ENCODE measurements around the gene DTNBP1.

The DTNBP1 gene

GRCh38 chr6:15510121-15510520 is 152.7 kb downstream of the DTNBP1 start:
- TF ChIP-seq FOXP2 (optimal IDR thresholded peaks at IDR 0.05; ENCODE audit: borderline replicate concordance, extremely low read depth, extremely low read length, insufficient read depth) (no peak), POLR2AphosphoS5 (IDR thresholded peaks at IDR 0.05; ENCODE audit: low read depth, low read length) (no peak), REST (IDR thresholded peaks at IDR 0.05; ENCODE audit: insufficient read depth in 1 of 2, low read depth in 2 of 2, low read length in 2 of 2) (no peak), SIN3A (IDR thresholded peaks at IDR 0.05; ENCODE audit: borderline replicate concordance, insufficient read depth, low read length) (no peak), TAF1 (IDR thresholded peaks at IDR 0.05; ENCODE audit: borderline replicate concordance, insufficient read depth, low read length) (no peak)

- no peak for TF ChIP-seq TAF1 (IDR thresholded peaks at IDR 0.05; ENCODE audit: borderline replicate concordance, insufficient read depth, low read length)
- TF ChIP-seq FOXP2 (optimal IDR thresholded peaks at IDR 0.05; ENCODE audit: borderline replicate concordance, extremely low read depth, extremely low read length, insufficient read depth) = peak; percentile 25
Measured at GRCh38 chr6:15509335-15509933, 153.4 kb downstream of the DTNBP1 start.

DNA sequence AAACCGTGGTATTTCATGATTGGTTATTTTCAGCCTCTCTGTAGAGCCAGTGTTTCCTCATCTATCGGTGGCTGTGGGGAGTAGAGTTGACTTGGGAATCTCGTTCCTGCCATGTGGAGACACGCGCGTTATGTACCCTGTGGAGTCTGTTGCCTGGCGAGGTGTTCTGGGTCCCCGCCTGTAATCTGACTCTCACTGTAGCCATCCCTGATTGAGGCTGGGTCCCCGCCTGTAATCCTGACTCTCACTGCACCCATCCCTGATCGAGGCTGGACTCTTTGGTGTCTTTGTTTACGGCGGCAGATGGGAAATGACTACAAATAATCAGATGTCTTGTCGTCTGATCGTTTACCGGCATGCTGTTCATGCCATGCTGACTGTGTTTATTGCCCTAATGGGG is 153.9 kb downstream of the DTNBP1 start:
- TF ChIP-seq POLR2AphosphoS5 (IDR thresholded peaks at IDR 0.05; ENCODE audit: low read depth, low read length) (no peak), TAF1 (IDR thresholded peaks at IDR 0.05; ENCODE audit: borderline replicate concordance, insufficient read depth, low read length) (no peak), FOXP2 (optimal IDR thresholded peaks at IDR 0.05; ENCODE audit: borderline replicate concordance, extremely low read depth, extremely low read length, insufficient read depth) (no peak), SIN3A (IDR thresholded peaks at IDR 0.05; ENCODE audit: borderline replicate concordance, insufficient read depth, low read length) (no peak), REST (IDR thresholded peaks at IDR 0.05; ENCODE audit: insufficient read depth in 1 of 2, low read depth in 2 of 2, low read length in 2 of 2) (no peak)

- TF ChIP-seq FOXP2 (optimal IDR thresholded peaks at IDR 0.05; ENCODE audit: borderline replicate concordance, extremely low read depth, extremely low read length, insufficient read depth) = no peak
- no peak for TF ChIP-seq REST (IDR thresholded peaks at IDR 0.05; ENCODE audit: insufficient read depth in 1 of 2, low read depth in 2 of 2, low read length in 2 of 2)
- no peak for TF ChIP-seq POLR2AphosphoS5 (IDR thresholded peaks at IDR 0.05; ENCODE audit: low read depth, low read length)
- TF ChIP-seq SIN3A (IDR thresholded peaks at IDR 0.05; ENCODE audit: borderline replicate concordance, insufficient read depth, low read length) = no peak
- no peak for TF ChIP-seq TAF1 (IDR thresholded peaks at IDR 0.05; ENCODE audit: borderline replicate concordance, insufficient read depth, low read length)
Measured at GRCh38 chr6:15508441-15508871, 154.4 kb downstream of the DTNBP1 start.

GRCh38 chr6:15507746-15508145 is 155.1 kb downstream of the DTNBP1 start:
- TF ChIP-seq SIN3A (IDR thresholded peaks at IDR 0.05; ENCODE audit: borderline replicate concordance, insufficient read depth, low read length) (no peak), POLR2AphosphoS5 (IDR thresholded peaks at IDR 0.05; ENCODE audit: low read depth, low read length) (no peak), TAF1 (IDR thresholded peaks at IDR 0.05; ENCODE audit: borderline replicate concordance, insufficient read depth, low read length) (no peak), REST (IDR thresholded peaks at IDR 0.05; ENCODE audit: insufficient read depth in 1 of 2, low read depth in 2 of 2, low read length in 2 of 2) (no peak), FOXP2 (optimal IDR thresholded peaks at IDR 0.05; ENCODE audit: borderline replicate concordance, extremely low read depth, extremely low read length, insufficient read depth) (no peak)

Data from PFSK-1 (cell line).